ENCODE data around the gene TKFC.

TKFC gene

GRCh38 chr11:61354208-61354607 is 21.2 kb downstream of the TKFC start:
- Histone ChIP-seq H3K4me1 (ENCODE audit: control insufficient read depth in 2 of 2, insufficient read depth in 2 of 2, low read length in 2 of 2) (peaks cover 16 to 35% of the 10 kb centered on the region in 2 donors), H3K9me3 (ENCODE audit: control insufficient read depth in 2 of 2, low read length in 2 of 2) (no peaks in the 10 kb centered on the region), H3K36me3 (ENCODE audit: control insufficient read depth in 2 of 2, insufficient read depth in 2 of 2, low read length in 2 of 2) (peaks cover 37 to 43% of the 10 kb centered on the region in 2 donors), H3K27me3 (ENCODE audit: control insufficient read depth in 2 of 2, insufficient read depth in 2 of 2, low read length in 2 of 2) (no peaks in the 10 kb centered on the region), H3K4me3 (ENCODE audit: low read length in 2 of 2) (no peak overlapping the region), H3K27ac (ENCODE audit: low read depth in 2 of 2, low read length in 2 of 2) (peak overlapping the region; percentile 69 to 86), H3K9ac (ENCODE audit: low read depth in 1 of 2, low read length in 2 of 2) (peak overlapping the region; percentile 32 to 36)

GRCh38 chr11:61356706-61357105 is 23.7 kb downstream of the TKFC start:
- Histone ChIP-seq H3K27me3 (ENCODE audit: control insufficient read depth in 2 of 2, insufficient read depth in 2 of 2, low read length in 2 of 2) (no peaks in the 10 kb centered on the region), H3K36me3 (ENCODE audit: control insufficient read depth in 2 of 2, insufficient read depth in 2 of 2, low read length in 2 of 2) (peaks cover 17 to 22% of the 10 kb centered on the region in 2 donors), H3K4me3 (ENCODE audit: low read length in 2 of 2) (no peak overlapping the region), H3K9ac (ENCODE audit: low read depth in 1 of 2, low read length in 2 of 2) (no peak overlapping the region), H3K27ac (ENCODE audit: low read depth in 2 of 2, low read length in 2 of 2) (peak overlapping the region; percentile 0 to 42), H3K9me3 (ENCODE audit: control insufficient read depth in 2 of 2, low read length in 2 of 2) (no peaks in the 10 kb centered on the region), H3K4me1 (ENCODE audit: control insufficient read depth in 2 of 2, insufficient read depth in 2 of 2, low read length in 2 of 2) (peaks cover 20 to 48% of the 10 kb centered on the region in 2 donors)

GRCh38 chr11:61357233-61357893 is 24.3 kb downstream of the TKFC start:
- peaks cover 13 to 17% of the 10 kb centered on the region in 2 donors for H3K36me3 ChIP-seq (ENCODE audit: control insufficient read depth in 2 of 2, insufficient read depth in 2 of 2, low read length in 2 of 2)
- no peaks in the 10 kb centered on the region for H3K9me3 ChIP-seq (ENCODE audit: control insufficient read depth in 2 of 2, low read length in 2 of 2)
- H3K4me1 ChIP-seq (ENCODE audit: control insufficient read depth in 2 of 2, insufficient read depth in 2 of 2, low read length in 2 of 2), result peaks cover 20 to 49% of the 10 kb centered on the region in 2 donors
- H3K27ac ChIP-seq (ENCODE audit: low read depth in 2 of 2, low read length in 2 of 2), result peak overlapping the region; percentile 9 to 61
- H3K4me3 ChIP-seq (ENCODE audit: low read length in 2 of 2), result peak overlapping the region in 1 of 2 donors; percentile 26
- H3K27me3 ChIP-seq (ENCODE audit: control insufficient read depth in 2 of 2, insufficient read depth in 2 of 2, low read length in 2 of 2), result no peaks in the 10 kb centered on the region
- no peak overlapping the region for H3K9ac ChIP-seq (ENCODE audit: low read depth in 1 of 2, low read length in 2 of 2)

- Histone ChIP-seq H3K27me3 (ENCODE audit: control insufficient read depth in 2 of 2, insufficient read depth in 2 of 2, low read length in 2 of 2) (no peaks in the 10 kb centered on the region), H3K9ac (ENCODE audit: low read depth in 1 of 2, low read length in 2 of 2) (no peak overlapping the region), H3K4me3 (ENCODE audit: low read length in 2 of 2) (no peak overlapping the region), H3K4me1 (ENCODE audit: control insufficient read depth in 2 of 2, insufficient read depth in 2 of 2, low read length in 2 of 2) (peaks cover 20 to 53% of the 10 kb centered on the region in 2 donors), H3K36me3 (ENCODE audit: control insufficient read depth in 2 of 2, insufficient read depth in 2 of 2, low read length in 2 of 2) (peaks cover 10 to 13% of the 10 kb centered on the region in 2 donors), H3K9me3 (ENCODE audit: control insufficient read depth in 2 of 2, low read length in 2 of 2) (no peaks in the 10 kb centered on the region), H3K27ac (ENCODE audit: low read depth in 2 of 2, low read length in 2 of 2) (peak overlapping the region; percentile 9 to 61)
Observed at GRCh38 chr11:61357894-61358239, 24.8 kb downstream of the TKFC start.

- Histone ChIP-seq H3K9me3 (ENCODE audit: control insufficient read depth in 2 of 2, low read length in 2 of 2) (no peaks in the 10 kb centered on the region), H3K9ac (ENCODE audit: low read depth in 1 of 2, low read length in 2 of 2) (no peak overlapping the region), H3K4me3 (ENCODE audit: low read length in 2 of 2) (no peak overlapping the region), H3K27ac (ENCODE audit: low read depth in 2 of 2, low read length in 2 of 2) (peak overlapping the region; percentile 77 to 79), H3K36me3 (ENCODE audit: control insufficient read depth in 2 of 2, insufficient read depth in 2 of 2, low read length in 2 of 2) (peaks cover 4 to 6% of the 10 kb centered on the region in 2 donors), H3K27me3 (ENCODE audit: control insufficient read depth in 2 of 2, insufficient read depth in 2 of 2, low read length in 2 of 2) (no peaks in the 10 kb centered on the region), H3K4me1 (ENCODE audit: control insufficient read depth in 2 of 2, insufficient read depth in 2 of 2, low read length in 2 of 2) (peaks cover 20 to 49% of the 10 kb centered on the region in 2 donors)
Observed at GRCh38 chr11:61358566-61358965, 25.5 kb downstream of the TKFC start.

- H3K9ac ChIP-seq (ENCODE audit: low read depth in 1 of 2, low read length in 2 of 2), result no peak overlapping the region
- H3K27ac ChIP-seq (ENCODE audit: low read depth in 2 of 2, low read length in 2 of 2), result peak overlapping the region; percentile 77 to 79
- peaks cover 4 to 5% of the 10 kb centered on the region in 2 donors for H3K36me3 ChIP-seq (ENCODE audit: control insufficient read depth in 2 of 2, insufficient read depth in 2 of 2, low read length in 2 of 2)
Observed at GRCh38 chr11:61359516-61359915, 26.5 kb downstream of the TKFC start.

GRCh38 chr11:61361237-61361740 is 28.3 kb downstream of the TKFC start:
- Histone ChIP-seq H3K27ac (ENCODE audit: low read depth in 2 of 2, low read length in 2 of 2) (peak overlapping the region; percentile 100), H3K4me1 (ENCODE audit: control insufficient read depth in 2 of 2, insufficient read depth in 2 of 2, low read length in 2 of 2) (peaks cover 18 to 38% of the 10 kb centered on the region in 2 donors)

More at GRCh38 chr11:61359516-61359915, 26.5 kb downstream of the TKFC start:
- no peaks in the 10 kb centered on the region for H3K9me3 ChIP-seq (ENCODE audit: control insufficient read depth in 2 of 2, low read length in 2 of 2)
- H3K27me3 ChIP-seq (ENCODE audit: control insufficient read depth in 2 of 2, insufficient read depth in 2 of 2, low read length in 2 of 2), result no peaks in the 10 kb centered on the region
- peaks cover 18 to 40% of the 10 kb centered on the region in 2 donors for H3K4me1 ChIP-seq (ENCODE audit: control insufficient read depth in 2 of 2, insufficient read depth in 2 of 2, low read length in 2 of 2)
- no peak overlapping the region for H3K4me3 ChIP-seq (ENCODE audit: low read length in 2 of 2)

GRCh38 chr11:61361741-61362541 is 28.9 kb downstream of the TKFC start, which contains the start of the genes CYB561A3 and TMEM138:
TSS of gene CYB561A3 (minus strand) at chr11:61361882. CDS start at chr11:61356713, 5,169 bp downstream.
TSS of gene TMEM138 (plus strand) at chr11:61362374. CDS start at chr11:61364391, 2,017 bp downstream.
- peak within 1 kb of the TSS; percentile 79 to 88 for H3K4me3 ChIP-seq (ENCODE audit: low read length in 2 of 2)
- H3K27me3 ChIP-seq (ENCODE audit: control insufficient read depth in 2 of 2, insufficient read depth in 2 of 2, low read length in 2 of 2), result no peaks in the 10 kb centered on the region
- H3K36me3 ChIP-seq (ENCODE audit: control insufficient read depth in 2 of 2, insufficient read depth in 2 of 2, low read length in 2 of 2), result peaks cover 16 to 20% of the 10 kb centered on the region in 2 donors
- H3K9ac ChIP-seq (ENCODE audit: low read depth in 1 of 2, low read length in 2 of 2), result peak within 1 kb of the TSS; percentile 90 to 97
- H3K9me3 ChIP-seq (ENCODE audit: control insufficient read depth in 2 of 2, low read length in 2 of 2), result no peaks in the 10 kb centered on the region
- H3K4me1 ChIP-seq (ENCODE audit: control insufficient read depth in 2 of 2, insufficient read depth in 2 of 2, low read length in 2 of 2), result peaks cover 18 to 36% of the 10 kb centered on the region in 2 donors
- H3K27ac ChIP-seq (ENCODE audit: low read depth in 2 of 2, low read length in 2 of 2), result peak within 1 kb of the TSS; percentile 100

More at GRCh38 chr11:61361237-61361740, 28.3 kb downstream of the TKFC start:
- H3K27me3 ChIP-seq (ENCODE audit: control insufficient read depth in 2 of 2, insufficient read depth in 2 of 2, low read length in 2 of 2), result no peaks in the 10 kb centered on the region
- H3K9me3 ChIP-seq (ENCODE audit: control insufficient read depth in 2 of 2, low read length in 2 of 2), result no peaks in the 10 kb centered on the region
- peak overlapping the region; percentile 90 to 97 for H3K9ac ChIP-seq (ENCODE audit: low read depth in 1 of 2, low read length in 2 of 2)
- H3K36me3 ChIP-seq (ENCODE audit: control insufficient read depth in 2 of 2, insufficient read depth in 2 of 2, low read length in 2 of 2), result peaks cover 12 to 16% of the 10 kb centered on the region in 2 donors
- H3K4me3 ChIP-seq (ENCODE audit: low read length in 2 of 2), result peak overlapping the region; percentile 79 to 88

- Histone ChIP-seq H3K4me3 (ENCODE audit: low read length in 2 of 2) (peak overlapping the region; percentile 79 to 88), H3K36me3 (ENCODE audit: control insufficient read depth in 2 of 2, insufficient read depth in 2 of 2, low read length in 2 of 2) (peaks cover 22 to 26% of the 10 kb centered on the region in 2 donors), H3K9me3 (ENCODE audit: control insufficient read depth in 2 of 2, low read length in 2 of 2) (no peaks in the 10 kb centered on the region), H3K9ac (ENCODE audit: low read depth in 1 of 2, low read length in 2 of 2) (peak overlapping the region; percentile 90 to 97), H3K4me1 (ENCODE audit: control insufficient read depth in 2 of 2, insufficient read depth in 2 of 2, low read length in 2 of 2) (peaks cover 15 to 31% of the 10 kb centered on the region in 2 donors), H3K27ac (ENCODE audit: low read depth in 2 of 2, low read length in 2 of 2) (peak overlapping the region; percentile 100), H3K27me3 (ENCODE audit: control insufficient read depth in 2 of 2, insufficient read depth in 2 of 2, low read length in 2 of 2) (no peaks in the 10 kb centered on the region)
Observed at GRCh38 chr11:61362542-61362875, 29.5 kb downstream of the TKFC start.
